ENCODE measurements around the gene GPC3.

GPC3 gene

GRCh38 chrX:133792198-133792953, 193.0 kb downstream of the GPC3 start:
- peak overlapping the region in 1 of 2 donors; percentile 20 for H3K4me3 ChIP-seq
- peak; percentile 31 to 67 for DNase-seq

GRCh38 chrX:133789829-133790228, 195.6 kb downstream of the GPC3 start:
- intact Hi-C loops (cut with DNase I; ENCODE audit: low total_unique reads) = loop anchor here (5.0 kb wide), 1 partner anchor 607 kb away; no protein-coding TSS in a partner anchor
- no peak for DNase-seq

More at GRCh38 chrX:133792198-133792953, 193.0 kb downstream of the GPC3 start:
- intact Hi-C loops (cut with DNase I; ENCODE audit: low total_unique reads) = loop anchor here (5.0 kb wide), 1 partner anchor 605 kb away; no protein-coding TSS in a partner anchor
- H3K27ac ChIP-seq = no peak overlapping the region
- TF ChIP-seq, protein P1, sequence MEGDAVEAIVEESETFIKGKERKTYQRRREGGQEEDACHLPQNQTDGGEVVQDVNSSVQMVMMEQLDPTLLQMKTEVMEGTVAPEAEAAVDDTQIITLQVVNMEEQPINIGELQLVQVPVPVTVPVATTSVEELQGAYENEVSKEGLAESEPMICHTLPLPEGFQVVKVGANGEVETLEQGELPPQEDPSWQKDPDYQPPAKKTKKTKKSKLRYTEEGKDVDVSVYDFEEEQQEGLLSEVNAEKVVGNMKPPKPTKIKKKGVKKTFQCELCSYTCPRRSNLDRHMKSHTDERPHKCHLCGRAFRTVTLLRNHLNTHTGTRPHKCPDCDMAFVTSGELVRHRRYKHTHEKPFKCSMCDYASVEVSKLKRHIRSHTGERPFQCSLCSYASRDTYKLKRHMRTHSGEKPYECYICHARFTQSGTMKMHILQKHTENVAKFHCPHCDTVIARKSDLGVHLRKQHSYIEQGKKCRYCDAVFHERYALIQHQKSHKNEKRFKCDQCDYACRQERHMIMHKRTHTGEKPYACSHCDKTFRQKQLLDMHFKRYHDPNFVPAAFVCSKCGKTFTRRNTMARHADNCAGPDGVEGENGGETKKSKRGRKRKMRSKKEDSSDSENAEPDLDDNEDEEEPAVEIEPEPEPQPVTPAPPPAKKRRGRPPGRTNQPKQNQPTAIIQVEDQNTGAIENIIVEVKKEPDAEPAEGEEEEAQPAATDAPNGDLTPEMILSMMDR (IDR thresholded peaks at IDR 0.05) = peak; percentile 78 to 83
- no peaks in the 10 kb centered on the region for H3K27me3 ChIP-seq
- no peaks in the 10 kb centered on the region for H3K4me1 ChIP-seq
- no peaks in the 10 kb centered on the region for H3K9me3 ChIP-seq
- H3K36me3 ChIP-seq = no peaks in the 10 kb centered on the region

GRCh38 chrX:133786382-133786781, 199.0 kb downstream of the GPC3 start:
- no peaks in the 10 kb centered on the region for H3K27me3 ChIP-seq
- no peaks in the 10 kb centered on the region for H3K4me1 ChIP-seq
- no peak for DNase-seq
- H3K27ac ChIP-seq = no peak overlapping the region
- H3K9me3 ChIP-seq = no peaks in the 10 kb centered on the region
- TF ChIP-seq, protein P1 (IDR thresholded peaks at IDR 0.05) = no peak
- intact Hi-C loops (cut with DNase I; ENCODE audit: low total_unique reads) = no loop called here
- H3K36me3 ChIP-seq = no peaks in the 10 kb centered on the region
- no peak overlapping the region for H3K4me3 ChIP-seq

More at GRCh38 chrX:133789829-133790228, 195.6 kb downstream of the GPC3 start:
- Histone ChIP-seq H3K9me3 (no peaks in the 10 kb centered on the region), H3K27me3 (no peaks in the 10 kb centered on the region), H3K36me3 (no peaks in the 10 kb centered on the region), H3K4me1 (no peaks in the 10 kb centered on the region), H3K4me3 (no peak overlapping the region), H3K27ac (no peak overlapping the region)
- TF ChIP-seq, protein P1 (IDR thresholded peaks at IDR 0.05) = no peak

DNA sequence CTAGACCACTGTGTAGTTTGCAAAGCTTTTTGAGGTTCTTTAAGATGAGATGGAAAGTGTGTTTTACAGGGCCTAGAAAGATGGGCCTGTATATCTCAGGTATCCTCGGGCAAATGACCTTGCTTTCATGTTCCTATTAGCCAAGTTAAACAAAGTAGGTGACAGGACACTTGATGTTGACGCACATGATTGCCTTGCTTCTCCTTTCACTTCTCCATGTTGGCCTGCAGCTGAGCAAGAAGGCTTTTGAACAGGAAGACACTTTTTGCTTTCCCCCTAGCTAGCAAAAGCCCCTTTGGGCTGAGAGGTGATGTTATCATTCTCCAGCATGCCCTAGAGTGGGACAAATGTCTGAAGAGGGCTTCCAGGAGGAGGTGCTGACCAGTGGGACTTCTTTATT, 202.1 kb downstream of the GPC3 start:
- Histone ChIP-seq H3K4me1 (no peaks in the 10 kb centered on the region), H3K4me3 (no peak overlapping the region), H3K9me3 (no peaks in the 10 kb centered on the region), H3K36me3 (no peaks in the 10 kb centered on the region), H3K27ac (no peak overlapping the region), H3K27me3 (no peaks in the 10 kb centered on the region)
- intact Hi-C loops (cut with DNase I; ENCODE audit: low total_unique reads) = no loop called here
- TF ChIP-seq, protein P1 (IDR thresholded peaks at IDR 0.05) = no peak
- no peak for DNase-seq

- no peaks in the 10 kb centered on the region for H3K36me3 ChIP-seq
- no peaks in the 10 kb centered on the region for H3K27me3 ChIP-seq
- H3K27ac ChIP-seq = no peak overlapping the region
- H3K9me3 ChIP-seq = no peaks in the 10 kb centered on the region
- no peak overlapping the region for H3K4me3 ChIP-seq
- intact Hi-C loops (cut with DNase I; ENCODE audit: low total_unique reads) = no loop called here
- no peak for DNase-seq
- TF ChIP-seq, protein P1 (IDR thresholded peaks at IDR 0.05) = no peak
- no peaks in the 10 kb centered on the region for H3K4me1 ChIP-seq
Observed at GRCh38 chrX:133781174-133781573, 204.2 kb downstream of the GPC3 start.
